ENCODE data around the gene TSHR.

- TF ChIP-seq CTCF (IDR thresholded peaks at IDR 0.05 in 2 of 3, conservative IDR thresholded peaks at IDR 0.05 in 1 of 3; ENCODE audit: borderline replicate concordance in 1 of 3, insufficient read depth in 1 of 3, low read depth in 2 of 3, low read length in 2 of 3) (no peak), JUND (IDR thresholded peaks at IDR 0.05) (no peak), POLR2AphosphoS5 (IDR thresholded peaks at IDR 0.05; ENCODE audit: low read depth, low read length) (no peak), EZH2 (IDR thresholded peaks at IDR 0.05) (no peak), POLR2A (IDR thresholded peaks at IDR 0.05; ENCODE audit: borderline replicate concordance, extremely low read depth, insufficient read depth, insufficient read length) (no peak), REST (IDR thresholded peaks at IDR 0.05; ENCODE audit: low read depth) (no peak), ZBTB33 (IDR thresholded peaks at IDR 0.05; ENCODE audit: extremely low read depth, insufficient replicate concordance, low read length) (no peak), MAX (IDR thresholded peaks at IDR 0.05) (no peak), CEBPB (IDR thresholded peaks at IDR 0.05; ENCODE audit: low read depth) (no peak), EZH2phosphoT487 (IDR thresholded peaks at IDR 0.05; ENCODE audit: borderline replicate concordance) (no peak)
These were observed 49.2 kb downstream of the TSHR start for GRCh38 chr14:81004575-81004974.

All from HCT116 (cell line).